HG03064 (cell line): Measurements from ENCODE around the gene ARL15.

Experiments used
- ATAC-seq: cut with Tn5 transposase; IDR thresholded peaks from one replicate; pipeline ENCODE4 v1.9.1; 2021; ENCODE audit warnings: low read depth; ENCODE audit not compliant: unreplicated experiment

ARL15 gene

DNA sequence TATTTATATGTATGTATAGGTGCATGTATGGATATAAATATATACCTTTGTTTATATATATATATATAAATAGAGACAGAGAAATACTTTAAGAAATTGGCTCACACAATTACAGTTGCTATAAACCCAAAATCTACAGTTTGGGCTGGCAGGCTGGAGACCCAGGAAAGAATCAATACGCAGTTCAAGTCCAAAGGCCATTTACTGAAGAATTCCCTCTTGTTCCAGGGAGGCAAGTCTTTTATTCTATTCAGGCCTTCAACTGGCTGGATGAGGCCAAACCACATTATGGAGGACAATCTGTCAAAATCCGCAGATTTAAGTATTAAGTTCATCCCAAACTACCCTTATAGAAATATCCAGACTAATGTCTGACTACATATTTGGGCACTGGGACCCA is 144.7 kb downstream of the ARL15 start:
- ATAC-seq, result no peak

DNA sequence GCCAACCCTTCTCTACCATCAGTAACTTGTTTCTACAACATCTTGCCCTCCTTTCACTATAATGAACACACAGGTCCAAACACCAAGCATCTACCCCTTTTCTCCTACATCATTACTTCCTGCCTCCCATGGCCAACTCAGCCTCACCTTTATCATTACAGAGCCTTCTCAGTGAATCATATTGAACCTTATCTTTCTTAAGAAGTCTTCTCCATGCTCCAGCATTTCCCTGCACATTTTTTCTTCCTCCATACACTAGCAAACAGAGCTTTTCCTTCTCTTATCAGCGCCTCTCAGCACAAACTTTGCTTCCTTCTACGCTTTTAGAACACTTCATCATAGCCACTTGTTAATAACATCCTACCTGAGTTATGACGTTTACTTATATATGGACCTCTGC is 148.2 kb downstream of the ARL15 start:
- no peak for ATAC-seq

DNA sequence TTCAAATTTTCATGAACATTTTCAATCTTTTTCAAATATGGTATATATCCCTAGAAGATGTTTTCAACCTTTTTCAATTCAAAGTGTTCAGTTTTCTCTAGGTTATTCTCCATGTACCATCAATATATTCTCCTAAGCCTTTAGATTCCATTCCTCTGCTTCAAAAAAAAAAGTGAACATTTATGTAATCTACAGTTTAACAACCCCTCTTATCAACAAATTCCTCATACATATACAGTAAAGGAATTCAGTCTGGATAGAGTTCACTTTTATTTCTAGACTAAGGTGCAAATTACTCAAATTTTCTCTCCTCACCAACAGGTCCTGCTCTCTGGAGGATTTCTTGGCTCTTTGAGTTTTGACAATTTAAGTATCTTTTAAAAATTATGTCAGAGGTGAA is 150.0 kb downstream of the ARL15 start:
- ATAC-seq, result no peak

DNA sequence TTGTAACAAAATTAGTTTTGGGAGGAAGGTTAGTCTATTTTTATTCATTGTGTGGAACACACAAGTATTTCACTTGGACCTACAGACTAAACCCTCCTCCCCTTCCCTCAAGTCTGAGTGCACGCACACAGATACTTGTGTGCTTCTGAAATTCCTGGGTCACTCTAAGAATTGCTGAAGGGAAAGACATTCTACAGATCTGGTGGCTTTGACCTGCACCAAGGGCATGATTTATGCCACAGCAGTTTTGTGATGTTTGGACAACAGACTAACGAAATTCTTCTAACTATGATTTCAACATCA is 150.5 kb downstream of the ARL15 start:
- no peak for ATAC-seq

DNA sequence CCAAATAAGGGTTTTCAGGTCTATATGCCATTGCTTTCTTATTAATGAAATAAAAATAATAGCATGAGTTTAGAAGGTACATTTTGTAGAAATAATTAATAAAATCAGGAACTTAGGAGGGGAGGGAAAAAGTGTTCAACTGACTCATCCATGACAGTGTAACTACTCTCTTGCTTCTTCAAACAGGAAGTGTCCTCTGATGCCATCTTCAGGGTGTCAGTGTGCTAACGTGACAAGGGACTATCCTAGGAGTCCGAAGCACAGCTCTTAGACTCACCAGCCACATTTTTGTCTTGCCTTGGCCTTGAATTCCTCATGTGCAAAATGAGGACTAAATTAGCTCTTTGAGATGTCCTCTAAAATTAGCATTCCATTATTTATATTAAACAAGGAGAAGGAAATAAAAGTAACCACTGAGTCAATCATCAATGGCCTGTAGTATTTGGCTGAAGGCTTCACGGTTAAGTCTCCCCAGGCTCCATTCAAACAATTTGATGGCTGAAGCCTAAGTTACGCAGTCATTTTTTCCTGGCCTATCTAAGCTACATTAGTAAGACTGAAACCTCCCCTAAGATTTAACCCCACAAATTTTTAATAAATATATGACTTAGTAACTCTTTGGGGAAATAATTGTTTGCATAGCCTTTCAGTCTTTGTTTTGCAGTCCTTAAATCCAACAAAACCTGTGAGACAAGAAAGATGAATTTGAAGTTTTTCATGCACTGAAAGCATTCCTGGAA is 151.1 kb downstream of the ARL15 start:
- no peak for ATAC-seq

DNA sequence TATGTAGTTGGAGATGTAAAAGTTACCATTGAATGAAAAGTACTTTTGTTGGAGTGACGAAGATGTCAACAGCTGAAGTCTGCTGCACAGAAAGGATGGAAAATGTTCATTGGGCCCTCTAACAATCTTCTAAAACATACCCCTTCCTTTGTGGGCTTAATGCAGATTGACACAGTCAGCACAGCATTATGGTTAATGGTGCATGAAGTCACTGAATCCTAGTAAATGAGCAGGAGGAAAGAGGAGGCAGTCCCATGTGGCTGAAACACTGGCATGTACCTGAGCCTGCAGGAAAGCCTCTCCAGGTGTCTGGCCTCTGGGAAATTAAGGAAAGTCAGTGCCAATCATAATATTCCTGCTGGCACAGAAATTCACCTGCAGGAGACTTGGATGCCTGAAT is 153.8 kb downstream of the ARL15 start:
- no peak for ATAC-seq

DNA sequence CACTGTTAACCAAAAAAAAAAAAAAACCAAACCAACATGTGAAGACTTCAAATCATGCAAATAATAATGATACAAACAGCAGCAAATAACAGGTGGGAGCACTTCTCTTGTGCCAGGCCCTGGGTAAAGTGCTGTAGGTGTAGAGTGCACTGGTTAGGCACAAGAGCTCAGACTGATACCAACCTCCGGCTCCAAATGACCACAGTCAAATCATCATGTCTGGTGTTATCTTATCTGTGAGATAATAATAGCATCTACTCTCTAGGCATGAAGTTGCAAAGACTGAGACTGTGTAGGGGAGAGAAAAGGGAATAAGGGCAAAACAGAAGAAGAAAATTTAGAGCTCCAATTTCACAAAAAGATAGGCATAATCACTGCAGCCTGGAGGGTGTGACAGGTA is 159.5 kb downstream of the ARL15 start:
- no peak for ATAC-seq

DNA sequence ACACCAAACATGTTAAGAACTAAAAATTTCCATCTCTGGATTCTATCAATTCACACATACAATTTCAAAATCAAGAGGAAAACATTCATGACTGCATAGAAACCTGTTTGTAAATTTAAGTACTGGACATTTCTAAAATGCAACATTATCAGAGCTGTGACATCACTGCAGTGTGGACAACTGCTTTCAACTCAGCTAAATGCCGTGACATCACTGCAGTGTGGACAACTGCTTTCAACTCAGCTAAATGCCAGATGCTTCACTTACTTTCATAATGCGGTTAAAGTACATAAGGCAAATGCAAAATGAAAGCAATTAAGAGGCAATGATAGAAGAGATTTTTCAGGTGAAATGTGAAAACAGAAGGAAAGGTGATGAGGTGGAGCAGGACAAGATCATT is 161.5 kb downstream of the ARL15 start:
- no peak for ATAC-seq

DNA sequence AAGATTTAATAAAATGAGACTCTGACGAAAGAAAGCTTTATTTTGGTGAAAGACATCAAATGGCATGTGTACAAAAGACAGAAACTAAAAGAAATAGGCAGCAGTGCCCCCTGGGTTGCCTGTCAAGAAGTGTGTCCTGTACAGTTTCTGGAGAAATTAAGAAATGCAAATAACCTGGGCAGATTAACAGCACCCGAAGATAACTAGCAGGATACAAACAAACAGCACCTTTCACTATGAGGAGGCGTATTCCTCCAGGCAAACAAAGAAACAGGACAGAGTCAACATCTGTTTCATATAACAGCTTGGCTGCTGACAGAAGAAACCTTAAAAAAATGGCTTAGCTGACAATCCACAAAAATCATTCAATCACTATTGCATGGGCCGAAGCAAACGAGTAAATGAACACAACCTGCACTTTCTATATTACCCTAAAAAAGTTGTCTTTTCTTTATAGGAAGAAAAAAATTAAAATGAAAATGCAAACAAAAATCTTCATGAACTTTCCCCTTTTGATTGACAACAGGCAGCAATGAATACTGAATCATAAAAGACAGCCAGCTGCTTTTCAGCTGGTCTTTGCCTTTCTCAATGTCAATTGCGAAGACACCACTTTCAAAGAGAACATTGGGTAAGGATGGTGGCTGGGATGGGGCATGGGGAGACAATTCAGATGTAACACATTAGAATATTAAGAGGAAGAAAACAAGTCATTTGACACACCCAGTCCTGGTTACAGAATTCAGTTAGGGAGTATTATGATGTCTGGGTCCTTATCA is 162.1 kb downstream of the ARL15 start:
- ATAC-seq, result no peak

DNA sequence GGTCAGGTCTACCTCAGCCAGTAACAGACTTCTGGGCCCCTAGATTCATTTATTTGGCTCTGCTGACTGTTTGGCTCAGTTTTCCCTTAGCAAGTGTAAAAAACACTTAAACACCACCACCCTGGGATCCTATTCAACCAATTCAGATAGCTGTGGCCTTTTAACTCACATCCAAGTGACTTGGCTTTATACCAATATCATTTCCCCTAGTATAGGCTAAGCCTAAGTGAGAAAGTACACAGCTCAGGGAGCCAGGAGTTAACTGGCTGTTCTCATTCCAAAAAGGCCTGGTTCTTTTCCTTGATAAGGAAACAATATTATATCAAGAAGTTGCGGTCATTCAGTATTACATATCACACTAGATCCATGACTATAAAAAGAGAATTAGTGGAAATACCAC is 163.5 kb downstream of the ARL15 start:
- no peak for ATAC-seq

DNA sequence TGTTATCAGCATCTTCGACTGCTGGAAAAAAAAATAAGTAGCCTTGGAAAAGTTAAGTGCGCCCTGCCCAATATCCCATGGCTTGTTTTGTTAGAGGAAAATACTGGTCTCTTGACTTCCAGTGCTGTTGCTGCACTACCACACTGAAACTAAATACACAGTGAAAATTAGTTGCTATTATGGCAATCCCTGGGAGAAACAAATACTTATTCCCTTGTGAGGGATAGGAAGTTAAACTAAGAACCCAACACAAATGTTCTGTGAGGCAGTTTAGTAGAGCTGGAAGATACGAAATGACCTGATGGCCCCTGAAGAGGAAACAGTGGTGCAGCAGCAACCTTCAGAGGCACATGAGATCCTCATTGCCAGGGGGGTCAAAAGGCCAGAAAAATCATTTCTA is 164.0 kb downstream of the ARL15 start:
- ATAC-seq, result no peak

DNA sequence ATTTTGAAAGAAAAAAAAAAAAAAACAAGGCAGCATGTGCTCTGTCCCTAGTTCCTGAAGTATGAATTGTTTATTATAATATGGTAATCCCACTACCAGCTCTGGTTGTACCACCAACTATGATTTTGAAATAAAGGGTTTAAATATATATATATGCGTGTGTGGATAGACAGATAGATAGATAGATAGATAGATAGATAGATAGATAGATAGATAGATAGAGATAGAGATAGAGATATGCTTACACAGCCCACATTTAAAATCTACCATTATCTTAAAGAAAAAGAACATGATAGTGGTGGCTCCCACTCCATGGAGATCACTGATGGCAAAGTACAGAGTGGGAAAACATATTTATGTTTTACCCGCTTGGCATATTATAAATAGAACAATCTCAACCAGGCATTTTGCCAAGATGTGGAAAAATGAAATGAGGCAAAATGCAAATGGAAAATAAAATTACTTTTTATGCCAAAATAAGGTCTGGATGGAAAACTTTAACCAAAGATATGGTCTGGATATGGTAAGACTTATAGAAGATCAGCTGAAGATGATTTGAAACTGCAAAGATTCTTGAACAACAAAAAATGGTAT is 170.0 kb downstream of the ARL15 start:
- no peak for ATAC-seq

DNA sequence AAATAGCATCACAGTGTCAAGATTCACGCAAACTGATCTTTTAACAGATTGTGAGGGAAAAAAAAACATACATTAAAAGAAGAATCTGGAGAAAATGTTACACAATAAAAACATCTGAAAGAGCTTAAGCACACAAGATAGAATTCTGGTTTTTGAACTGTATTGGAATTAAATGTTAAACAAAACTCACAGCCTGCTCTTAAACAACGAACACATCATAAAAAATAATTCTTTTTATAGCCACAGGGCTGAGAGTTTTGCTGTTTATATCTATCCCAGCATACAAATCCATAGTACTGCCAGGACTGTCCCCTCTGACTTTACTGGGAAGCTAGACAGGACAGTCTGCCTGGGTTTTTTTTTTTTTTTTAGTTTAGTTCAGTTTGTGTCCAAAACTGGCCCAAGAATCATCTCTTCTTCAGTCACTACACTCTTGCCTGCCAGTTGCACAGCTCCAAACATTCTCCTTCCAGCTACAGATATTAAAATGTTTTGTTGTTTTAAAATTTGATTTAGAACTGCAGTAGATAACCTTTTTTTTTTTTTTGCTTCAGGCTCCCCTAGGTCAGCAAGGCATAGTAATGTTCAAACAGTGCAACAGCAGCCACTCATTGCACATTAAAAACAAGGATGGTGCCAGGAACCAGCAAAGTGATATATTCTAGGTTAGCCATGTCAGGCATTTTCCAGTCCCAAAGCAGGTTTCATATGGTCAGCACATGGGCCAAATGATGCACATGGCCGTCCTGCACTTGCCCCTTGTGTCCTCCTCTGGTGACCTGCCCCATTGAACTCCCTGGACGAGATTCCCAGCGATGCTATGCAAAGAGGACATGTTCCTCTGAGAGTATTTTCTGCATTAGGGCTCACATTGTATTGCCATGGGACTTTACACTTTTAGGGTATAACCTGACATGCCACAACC is 173.6 kb downstream of the ARL15 start:
- ATAC-seq, result no peak

DNA sequence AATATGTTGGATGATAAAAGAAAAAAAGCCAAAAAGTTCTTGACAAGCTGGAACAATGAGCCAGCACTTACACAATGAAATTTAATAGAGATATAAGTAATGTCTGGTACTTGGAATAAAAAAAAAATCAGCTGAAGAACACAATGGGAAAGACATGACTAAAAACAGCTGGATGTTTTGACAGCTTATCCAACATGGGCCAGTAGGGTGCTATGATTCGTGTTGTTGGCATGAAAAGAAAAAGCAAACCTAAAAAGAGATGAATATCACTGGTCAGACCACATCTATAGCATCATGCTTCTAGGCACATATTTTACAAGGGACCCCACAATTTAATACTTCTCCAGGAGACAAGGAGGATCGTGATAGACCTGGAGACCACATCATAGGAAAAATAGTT is 175.3 kb downstream of the ARL15 start:
- no peak for ATAC-seq

DNA sequence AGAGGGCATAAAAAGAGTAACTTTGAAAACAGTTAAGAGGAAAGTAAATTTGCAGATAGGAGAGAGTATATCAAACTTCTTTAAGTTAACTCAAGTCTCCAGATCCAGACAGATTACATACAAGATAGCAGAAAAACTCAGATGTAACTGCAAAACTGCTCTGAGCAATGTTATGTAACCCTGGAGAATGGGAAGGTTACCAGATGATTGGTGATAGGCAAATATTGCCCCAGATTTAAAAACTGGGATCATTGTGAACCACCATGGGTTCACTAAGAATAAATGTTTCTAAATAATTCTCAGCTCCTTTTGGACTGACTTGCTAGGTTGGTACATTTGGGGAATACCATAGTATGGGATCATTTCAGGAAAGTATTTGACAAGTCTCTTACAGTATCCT is 176.5 kb downstream of the ARL15 start:
- ATAC-seq, result no peak

DNA sequence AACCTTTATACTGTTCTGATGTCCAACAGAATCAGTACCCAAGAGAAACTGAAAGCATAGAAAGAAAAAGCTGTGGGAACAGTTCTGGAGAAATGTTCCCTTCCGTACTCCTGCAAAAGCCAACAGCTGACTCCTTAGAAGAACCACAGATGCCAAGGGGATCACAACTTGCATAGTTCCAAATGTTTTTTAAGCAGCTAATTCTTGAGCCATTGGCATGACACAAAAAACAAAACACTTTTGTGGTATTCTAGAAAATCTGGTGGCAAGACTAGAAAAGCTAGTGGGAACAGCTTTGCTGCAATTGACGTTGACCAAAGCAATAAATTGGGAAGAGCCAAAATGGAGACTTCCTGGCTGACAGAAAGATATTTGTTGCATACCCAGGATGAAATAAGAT is 189.9 kb downstream of the ARL15 start:
- ATAC-seq, result no peak

DNA sequence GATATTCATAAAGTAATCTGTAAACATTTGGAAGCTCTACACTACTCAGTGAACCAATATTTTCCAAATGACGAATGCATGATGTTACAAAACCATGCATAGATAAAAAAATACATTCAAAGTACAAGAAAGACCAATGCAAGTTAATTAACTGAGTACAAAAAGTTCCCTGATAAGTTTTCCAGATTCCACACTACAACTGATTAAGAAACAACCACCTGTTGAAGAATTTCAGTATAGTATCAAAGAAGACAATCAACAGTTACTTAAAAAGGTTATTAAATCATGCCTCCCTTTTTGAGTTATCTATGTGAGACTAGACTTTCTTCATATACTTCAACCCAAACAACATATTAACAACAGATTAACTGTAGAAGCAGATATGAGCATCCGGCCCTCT is 192.4 kb downstream of the ARL15 start:
- ATAC-seq, result no peak

DNA sequence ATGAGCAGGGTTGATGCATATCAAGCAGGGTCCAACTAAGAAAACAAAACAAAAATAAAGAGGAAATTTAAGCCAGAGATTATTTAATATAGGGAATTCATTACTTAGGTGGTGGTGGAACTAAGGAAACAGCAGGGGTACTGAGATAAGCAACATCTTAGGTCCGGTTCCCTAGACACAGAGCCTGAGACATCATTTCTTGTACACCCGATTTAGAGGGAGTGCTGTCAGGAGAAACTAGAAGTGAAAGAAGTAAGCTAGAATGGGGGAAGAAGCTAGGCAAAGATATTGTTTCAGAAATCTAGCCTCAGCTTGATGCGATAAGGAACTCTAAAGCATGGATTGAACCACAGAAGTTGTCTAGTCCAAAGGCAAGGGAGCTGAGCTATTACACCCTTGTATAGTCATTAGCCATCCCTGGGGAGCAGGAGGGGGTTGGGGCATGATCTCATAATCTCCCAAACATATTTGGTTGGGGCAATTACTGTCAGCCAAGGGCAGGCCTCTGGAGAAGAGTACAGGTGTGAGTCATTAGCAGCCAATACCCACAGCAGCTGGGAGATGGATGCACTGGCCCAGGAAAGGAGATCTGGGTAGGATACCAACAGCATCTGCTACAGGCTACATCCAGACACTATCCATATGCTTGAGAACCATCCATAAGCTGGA is 194.5 kb downstream of the ARL15 start:
- no peak for ATAC-seq

DNA sequence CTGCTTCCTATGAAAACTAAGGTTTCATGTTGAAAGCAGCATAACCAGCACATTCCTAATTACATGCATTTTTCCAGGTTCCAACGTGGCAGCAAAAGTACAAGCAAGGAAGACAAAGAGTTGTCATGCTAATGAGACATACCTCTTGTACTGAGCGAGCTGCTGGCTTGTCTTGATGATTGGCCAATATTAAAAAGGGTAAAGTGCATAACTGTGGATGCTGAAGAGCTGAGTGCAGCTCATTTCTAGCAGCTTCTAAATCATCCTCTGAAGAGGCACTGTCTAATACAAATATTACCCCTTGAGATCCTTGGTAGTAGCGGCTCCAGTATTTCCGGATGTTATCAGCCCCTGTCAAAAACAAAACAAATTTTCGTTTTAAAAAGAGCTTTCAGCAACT is 197.3 kb downstream of the ARL15 start:
- no peak for ATAC-seq

DNA sequence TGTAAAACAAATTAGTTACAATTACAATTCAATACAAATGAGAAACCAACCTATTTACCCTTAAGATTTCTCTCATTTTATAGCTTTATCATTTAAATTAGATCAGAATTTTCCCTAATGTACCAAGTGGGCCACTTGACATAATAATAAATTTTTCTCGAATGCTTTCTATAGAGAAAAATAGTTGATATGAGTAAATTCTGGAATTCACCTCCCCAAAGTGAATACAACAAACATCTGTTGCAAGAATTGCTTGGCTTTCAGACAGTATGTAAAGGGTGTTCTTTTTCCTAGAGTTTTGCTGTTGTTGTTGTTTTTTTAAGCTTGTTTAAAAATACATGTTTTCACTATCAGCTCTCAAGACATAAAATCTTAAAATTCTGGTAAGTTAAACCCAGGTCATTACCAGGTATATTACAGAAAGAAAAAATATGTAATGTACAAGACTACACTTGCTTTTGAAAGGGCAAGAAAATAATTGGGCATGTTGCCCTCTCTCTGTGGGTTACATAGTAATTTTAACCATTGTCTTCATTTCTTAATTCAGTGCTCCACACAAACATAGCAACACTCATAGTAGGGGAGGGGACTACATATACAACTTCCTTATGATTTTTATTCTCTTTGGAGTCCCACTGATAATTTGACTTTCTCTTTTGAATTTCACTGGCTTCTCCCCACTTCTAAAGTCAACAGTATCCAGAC is 200.6 kb downstream of the ARL15 start:
- ATAC-seq, result no peak
